Prostate gland (tissue), 2 donors: ENCODE measurements around the gene SNX32. TPM values are rescaled to one million over a fixed set of nuclear protein-coding genes. Genes with fewer than 3 reads are reported as not detected.

Experiments
- DNase-seq: peaks from one replicate; pipeline ENCODE4 v3.0.0-alpha.2; 2019; ENCODE audit warnings: low spot score
- H3K27ac ChIP-seq, 2 donors: fragments of 200-600 bp; sonication (generic); 2 replicates each; pipeline ENCODE4 v1.5.1; 2017 to 2019
- H3K27me3 ChIP-seq: fragments of 200-600 bp; sonication (generic); replicated peaks from 2 replicates; pipeline ENCODE4 v1.5.1; 2019; ENCODE audit not compliant: insufficient read depth
- H3K36me3 ChIP-seq, 2 donors: fragments of 200-600 bp; sonication (generic); 1 replicate in 1 of 2; 2 replicates in 1 of 2; pipeline versions ENCODE4 v1.5.1 to v1.8.1; 2017 to 2019
- H3K4me1 ChIP-seq: fragments of 200-600 bp; sonication (generic); replicated peaks from 2 replicates; pipeline ENCODE4 v1.5.1; 2019
- H3K4me3 ChIP-seq, 2 donors: fragments of 200-600 bp; sonication (generic); 2 replicates each; pipeline ENCODE4 v1.5.1; 2017 to 2019
- H3K9me3 ChIP-seq: fragments of 200-600 bp; sonication (generic); 2 replicates; pipeline ENCODE4 v1.5.1; 2017
- CTCF ChIP-seq, 4 experiments: fragments of 200-600 bp in 2 of 4; fragments of 450-650 bp in 2 of 4; sonication (generic) in 2 of 4; IDR thresholded peaks; 1 replicate in 3 of 4; 2 replicates in 1 of 4; pipeline ENCODE4 v1.5.1; 2016 to 2019; ENCODE audit warnings: antibody characterized with exemption in 4 of 4, mild to moderate bottlenecking in 2 of 4, moderate library complexity in 2 of 4
- POLR2A ChIP-seq: fragments of 450-650 bp; IDR thresholded peaks from one replicate; pipeline ENCODE4 v1.6.1; 2016; ENCODE audit warnings: antibody characterized with exemption, mild to moderate bottlenecking
- POLR2AphosphoS5 ChIP-seq: sonication (generic); formaldehyde crosslinking; IDR thresholded peaks from one replicate; pipeline ENCODE4 v1.6.1; 2017; ENCODE audit warnings: antibody characterized with exemption
- WGBS: methylation state at CpG from one replicate; pipeline ENCODE4 v1.1.5; 2018; 5-methylcytosine and 5-hydroxymethylcytosine counted together
- intact Hi-C: fragments of 100-400 bp; cut with DNase I; formaldehyde crosslinking; loops from one replicate; pipeline ENCODE4 v1.14.2; 2022
- total RNA-seq, 2 donors: library from RNA; depleted of rRNA; stranded (reverse); fragments of >200 nt; gene quantifications; one replicate each; pipeline ENCODE4 v1.1.0, GENCODE V29; 2016

Gene SNX32
- total RNA-seq, 2 donors from 2014 or later = 0.91 TPM; not detected in 1

DNA sequence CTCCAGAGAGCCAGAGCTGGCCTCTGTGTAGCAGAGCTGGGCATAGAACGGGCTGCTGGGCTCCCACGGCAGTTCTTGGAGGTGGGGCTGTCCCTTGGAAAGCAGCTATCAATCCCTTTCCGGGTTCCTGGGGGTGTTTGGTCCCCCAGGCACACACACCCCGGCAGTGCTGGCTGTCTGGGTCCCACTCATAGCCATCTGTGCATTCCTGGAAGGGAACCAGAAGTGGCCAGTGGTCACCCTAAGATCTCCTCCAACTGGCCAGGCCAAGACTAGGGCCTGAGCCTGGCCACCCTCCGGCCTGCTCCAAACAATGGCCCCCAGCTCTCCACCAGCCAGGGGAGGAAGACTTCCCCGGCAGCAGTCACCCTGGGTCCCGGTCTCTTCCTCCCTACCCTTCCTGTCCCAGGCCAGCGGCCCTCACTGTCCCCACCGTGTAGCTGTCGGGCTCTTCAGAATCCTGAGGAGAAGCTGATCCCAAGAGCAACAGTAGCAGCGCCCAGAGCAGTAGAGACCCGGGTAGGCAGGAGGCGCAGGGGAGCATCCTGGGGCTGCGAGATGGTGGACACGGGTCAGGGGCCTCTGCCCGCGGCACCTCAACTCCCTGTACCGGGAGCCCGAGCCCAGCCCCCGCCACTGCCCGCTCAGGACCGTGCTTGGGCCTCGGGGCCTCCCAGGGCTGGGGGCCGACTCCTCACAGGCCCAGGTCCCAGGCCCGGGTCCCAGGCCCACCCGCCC, 38.2 kb downstream of the SNX32 start:
- H3K36me3 ChIP-seq = no peaks in the 10 kb centered on the region
- no peak for DNase-seq
- TF ChIP-seq CTCF (IDR thresholded peaks at IDR 0.05) (no peak), POLR2A (no peak), POLR2AphosphoS5 (no peak)
- H3K27ac ChIP-seq = peak overlapping the region; percentile 87 to 92
- H3K4me3 ChIP-seq = peak overlapping the region; percentile 50 to 52
- 23% methylated on average over 7 of the region's 26 CpGs for WGBS
- no peaks in the 10 kb centered on the region for H3K9me3 ChIP-seq
- intact Hi-C loops = loop anchor here (2.0 kb wide), 1 partner anchor 13 kb away; the partner anchor contains the start of gene CFL1
- peaks cover 3% of the 10 kb centered on the region for H3K4me1 ChIP-seq
- H3K27me3 ChIP-seq = no peaks in the 10 kb centered on the region

GRCh38 chr11:65872586-65873317, 39.0 kb downstream of the SNX32 start, which contains the start of gene EFEMP2:
TSS of gene EFEMP2 (minus strand) at chr11:65872800. CDS start at chr11:65872354, 446 bp downstream.
- TF ChIP-seq POLR2AphosphoS5 (no peak), POLR2A (no peak), CTCF (IDR thresholded peaks at IDR 0.05) (no peak)
- peak within 1 kb of the TSS; percentile 87 to 92 for H3K27ac ChIP-seq
- 0% methylated on average over 12 of the region's 69 CpGs for WGBS
- peak within 1 kb of the TSS; percentile 50 to 52 for H3K4me3 ChIP-seq
- no peaks in the 10 kb centered on the region for H3K27me3 ChIP-seq
- DNase-seq = no peak
- intact Hi-C loops = loop anchor here (2.0 kb wide), 1 partner anchor 14 kb away; the partner anchor contains the start of gene CFL1
- H3K36me3 ChIP-seq = no peaks in the 10 kb centered on the region
- H3K9me3 ChIP-seq = no peaks in the 10 kb centered on the region
- peaks cover 3% of the 10 kb centered on the region for H3K4me1 ChIP-seq

DNA sequence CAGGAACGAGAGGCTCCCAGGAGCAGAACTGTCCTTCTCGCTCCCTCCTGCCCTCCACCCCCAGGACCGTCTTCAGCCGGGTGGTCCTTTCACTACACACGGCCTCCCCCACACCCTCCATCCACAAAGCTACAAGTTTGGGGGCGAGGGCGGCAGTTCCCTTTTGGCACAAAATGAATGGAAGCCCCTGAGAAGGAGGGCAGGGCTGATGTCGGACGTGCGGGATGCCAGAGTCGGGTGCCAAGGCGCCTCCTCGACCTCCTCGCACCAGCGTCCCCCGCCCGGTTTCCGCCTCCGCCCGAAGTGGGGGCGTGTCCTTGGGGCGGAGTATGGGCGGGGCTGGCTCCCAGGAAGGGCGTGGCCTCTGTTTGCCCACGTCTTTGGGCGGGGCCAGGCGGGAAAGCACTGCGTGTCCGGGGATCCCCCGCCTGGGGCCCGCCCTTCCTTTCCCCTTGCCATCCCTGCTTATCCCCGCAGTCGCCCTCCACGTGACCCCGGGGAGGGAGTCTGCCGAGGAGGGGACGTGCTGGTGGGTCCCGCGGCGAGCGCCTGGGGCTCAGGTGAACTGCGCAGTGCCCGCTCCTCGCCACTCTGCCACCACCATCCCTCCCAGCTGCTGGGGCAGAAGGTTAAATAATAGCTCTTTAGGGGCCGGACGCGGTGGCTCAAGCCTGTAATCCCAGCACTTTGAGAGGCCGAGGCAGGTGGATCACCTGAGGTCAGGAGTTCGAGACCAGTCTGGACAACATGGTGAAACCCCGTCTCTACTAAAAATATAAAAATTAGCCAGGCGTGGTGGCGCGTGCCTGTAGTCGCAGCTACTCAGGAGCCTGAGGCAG, 39.8 kb downstream of the SNX32 start:
- Histone ChIP-seq H3K9me3 (no peaks in the 10 kb centered on the region), H3K4me3 (peak overlapping the region; percentile 50 to 52), H3K4me1 (peaks cover 3% of the 10 kb centered on the region), H3K36me3 (no peaks in the 10 kb centered on the region), H3K27me3 (no peaks in the 10 kb centered on the region), H3K27ac (peak overlapping the region; percentile 87 to 92)
- TF ChIP-seq POLR2A (peak; percentile 93), POLR2AphosphoS5 (peak; percentile 98), CTCF (IDR thresholded peaks at IDR 0.05) (peak in 1 of 4 experiments; percentile 24)
- DNase-seq = peak; percentile 94
- 7% methylated on average over 54 of the region's 54 CpGs for WGBS
- intact Hi-C loops = loop anchor here (2.0 kb wide), 1 partner anchor 15 kb away; the partner anchor contains the start of gene CFL1

DNA sequence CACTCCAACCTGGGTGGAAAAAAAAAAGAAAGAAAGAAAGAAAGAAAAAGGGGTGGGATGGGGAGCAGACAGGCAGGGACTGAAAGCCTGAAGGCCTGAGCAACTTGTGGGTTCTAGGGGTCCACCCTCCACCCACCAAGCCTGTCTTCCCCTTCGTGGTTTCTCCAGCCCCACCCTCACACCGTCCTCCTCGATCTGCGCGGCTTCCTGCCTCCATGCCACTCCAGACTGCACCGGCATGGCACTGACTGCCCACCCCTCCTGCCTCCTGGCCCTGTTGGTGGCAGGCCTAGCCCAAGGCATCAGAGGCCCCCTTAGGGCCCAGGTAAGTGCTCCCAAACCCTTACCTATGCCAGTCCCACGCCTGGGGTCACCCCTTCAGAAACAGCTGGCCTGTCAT, 45.9 kb downstream of the SNX32 start, which contains the start of gene CTSW:
TSS of gene CTSW (plus strand) at position 221 of the 400 bp plus-strand sequence. CDS start at position 239, 18 bp downstream.
- Histone ChIP-seq H3K4me1 (no peaks in the 10 kb centered on the region), H3K4me3 (no peak within 1 kb of the TSS), H3K27me3 (no peaks in the 10 kb centered on the region), H3K27ac (no peak within 1 kb of the TSS), H3K36me3 (no peaks in the 10 kb centered on the region), H3K9me3 (no peaks in the 10 kb centered on the region)
- DNase-seq = no peak
- TF ChIP-seq CTCF (IDR thresholded peaks at IDR 0.05) (no peak), POLR2AphosphoS5 (no peak), POLR2A (no peak)
- intact Hi-C loops = no loop called here
- WGBS = 40% methylated on average over 7 of the region's 7 CpGs
